ENCODE data around the gene SKI. TPM values are rescaled to one million over a fixed set of nuclear protein-coding genes. Genes with fewer than 3 reads are reported as not detected.

The SKI gene
- total and polyA plus RNA-seq, 2 of the 8 experiments (the other 6 are each of a cell fraction or from before 2014, with no cell fraction given) = 8.3 to 87.6 TPM

DNA sequence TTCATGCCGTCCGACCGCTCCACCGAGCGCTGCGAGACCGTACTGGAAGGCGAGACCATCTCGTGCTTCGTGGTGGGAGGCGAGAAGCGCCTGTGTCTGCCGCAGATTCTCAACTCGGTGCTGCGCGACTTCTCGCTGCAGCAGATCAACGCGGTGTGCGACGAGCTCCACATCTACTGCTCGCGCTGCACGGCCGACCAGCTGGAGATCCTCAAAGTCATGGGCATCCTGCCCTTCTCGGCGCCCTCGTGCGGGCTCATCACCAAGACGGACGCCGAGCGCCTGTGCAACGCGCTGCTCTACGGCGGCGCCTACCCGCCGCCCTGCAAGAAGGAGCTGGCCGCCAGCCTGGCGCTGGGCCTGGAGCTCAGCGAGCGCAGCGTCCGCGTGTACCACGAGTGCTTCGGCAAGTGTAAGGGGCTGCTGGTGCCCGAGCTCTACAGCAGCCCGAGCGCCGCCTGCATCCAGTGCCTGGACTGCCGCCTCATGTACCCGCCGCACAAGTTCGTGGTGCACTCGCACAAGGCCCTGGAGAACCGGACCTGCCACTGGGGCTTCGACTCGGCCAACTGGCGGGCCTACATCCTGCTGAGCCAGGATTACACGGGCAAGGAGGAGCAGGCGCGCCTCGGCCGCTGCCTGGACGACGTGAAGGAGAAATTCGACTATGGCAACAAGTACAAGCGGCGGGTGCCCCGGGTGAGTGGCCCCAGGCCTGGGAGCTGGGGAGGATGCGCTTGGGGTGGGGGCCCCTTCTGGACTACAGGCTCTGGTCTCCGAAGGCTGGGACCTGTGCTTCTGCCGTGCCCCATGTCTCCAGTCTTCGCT lies 1.1 kb downstream of the SKI start:
- H3K4me3 ChIP-seq (ENCODE audit: extremely low read depth in 1 of 4, insufficient read depth in 2 of 4, low read depth in 3 of 4, low read length in 4 of 4) = peak overlapping the region; percentile 72 to 83 (median 80)
- H3K9ac ChIP-seq (replicated peaks in 1 of 4; ENCODE audit: extremely low read depth in 1 of 4, low read depth in 3 of 4, low read length in 3 of 4) = peak overlapping the region; percentile 71 to 79 (median 78)
- no peak overlapping the region for H2BK20ac ChIP-seq (ENCODE audit: low read length)
- no peaks in the 10 kb centered on the region for H3K36me3 ChIP-seq (ENCODE audit: control insufficient read depth in 2 of 4, insufficient read depth in 4 of 4, low read length in 3 of 4)
- H3K9me3 ChIP-seq (ENCODE audit: insufficient read depth in 2 of 2, low read depth in 1 of 2, low read length in 1 of 2) = no peaks in the 10 kb centered on the region
- FAIRE-seq (no peak), DNase-seq (ENCODE audit: low read depth in 1 of 2, low spot score in 2 of 2) (no peak)
- H3K27me3 ChIP-seq (replicated peaks in 1 of 4; ENCODE audit: control insufficient read depth in 3 of 4, extremely low read depth in 1 of 4, insufficient read depth in 3 of 4, low read length in 3 of 4) = no peaks in the 10 kb centered on the region
- peak overlapping the region; percentile 78 to 96 for H3K4me2 ChIP-seq (ENCODE audit: insufficient read depth in 1 of 2, low read depth in 2 of 2, low read length in 2 of 2)
- H3K4ac ChIP-seq (replicated peaks; ENCODE audit: insufficient read length, low read depth, low read length) = peak overlapping the region; percentile 69
- no peak overlapping the region for H2BK120ac ChIP-seq (replicated peaks; ENCODE audit: low read depth, low read length)
- H3K79me1 ChIP-seq (ENCODE audit: low read depth, low read length) = peaks cover 15% of the 10 kb centered on the region
- H2BK12ac ChIP-seq (ENCODE audit: low read depth, low read length) = peak overlapping the region; percentile 50; the same call in 1 of the 2 replicates
- no peak overlapping the region; the same call in 1 of the 2 replicates for H4K8ac ChIP-seq (ENCODE audit: extremely low read depth, insufficient read depth, low read length)
- ChIA-PET CTCF (ENCODE audit: partially characterized antibody) (interaction anchor here (0.6 to 2.8 kb wide), 15 partner anchors 9 to 1012 kb away, joined by 3 to 16 read pairs (median 4); no protein-coding TSS in a partner anchor), POLR2A (ENCODE audit: partially characterized antibody) (interaction anchor here (0.6 to 2.8 kb wide), 26 partner anchors 8 to 1517 kb away, joined by 3 to 34 read pairs (median 4); no protein-coding TSS in a partner anchor)
- no peak overlapping the region for H4K5ac ChIP-seq (ENCODE audit: insufficient read length, low read depth, low read length)
- H4K91ac ChIP-seq (replicated peaks; ENCODE audit: insufficient read length, low read length) = peak overlapping the region; percentile 84
- no peak overlapping the region for H2AFZ ChIP-seq (ENCODE audit: low read length)
- H4K20me1 ChIP-seq (replicated peaks in 1 of 2; ENCODE audit: control insufficient read depth in 1 of 2, insufficient read depth in 2 of 2, low read length in 2 of 2) = peaks cover 46 to 53% of the 10 kb centered on the region in 2 experiments
- no peak overlapping the region for H3K27ac ChIP-seq (ENCODE audit: low read depth, low read length)
- H2AK5ac ChIP-seq (ENCODE audit: low read depth, low read length) = peak overlapping the region; percentile 82; the same call in 1 of the 2 replicates
- no peak overlapping the region for H3K14ac ChIP-seq (ENCODE audit: insufficient read length)
- H2BK15ac ChIP-seq (ENCODE audit: low read length) = no peak overlapping the region
- H3K23ac ChIP-seq (ENCODE audit: insufficient read length) = no peak overlapping the region
- H3K23me2 ChIP-seq (ENCODE audit: low read depth, low read length) = peaks cover 29% of the 10 kb centered on the region
- 4% methylated on average over 68 of the region's 77 CpGs; no CpG with 5 or more reads in 1 of the 2 experiments for WGBS, 2 experiments (ENCODE audit: extremely low coverage in 1 of 2, insufficient coverage in 1 of 2, insufficient read length in 1 of 2, insufficient replicate concordance in 2 of 2, low coverage in 1 of 2, low lambda C conversion rate in 2 of 2, missing lambda C conversion rate in 1 of 2)
- peaks cover 47 to 57% of the 10 kb centered on the region in 2 experiments for H3K79me2 ChIP-seq (ENCODE audit: control insufficient read depth in 1 of 2, insufficient read depth in 2 of 2, low read length in 2 of 2)
- peak overlapping the region; percentile 69 for H3K56ac ChIP-seq (replicated peaks; ENCODE audit: insufficient read length, low read depth, low read length)
- 0 out of 2 replicates have a peak overlapping the region, but pooled peaks have one; percentile 63 for H2BK5ac ChIP-seq (ENCODE audit: low read depth, low read length)
- H3K18ac ChIP-seq (ENCODE audit: extremely low read depth, low read length) = peak overlapping the region; percentile 93; the same call in 1 of the 2 replicates
- peaks cover 0 to 47% (median 26%) of the 10 kb centered on the region in 4 experiments; a peak in 6 of 7 replicates for H3K4me1 ChIP-seq (replicated peaks in 1 of 4; ENCODE audit: control insufficient read depth in 3 of 4, insufficient read depth in 4 of 4, low read length in 3 of 4)
- TF ChIP-seq GABPA (IDR thresholded peaks at IDR 0.05; ENCODE audit: borderline replicate concordance, insufficient read depth, low read length) (peak; percentile 31; the same call in 1 of the 2 replicates), SIN3A (conservative IDR thresholded peaks at IDR 0.05 in 1 of 2, IDR thresholded peaks at IDR 0.05 in 1 of 2; ENCODE audit: low read depth in 1 of 2, low read length in 2 of 2) (peak in 1 of 2 experiments; percentile 75; a peak in 2 of 4 replicates)

Data from H1 (cell line).